Osteocyte (in vitro differentiated cells): Measurements from ENCODE around the gene SORL1. TPM values are rescaled to one million over a fixed set of nuclear protein-coding genes. Genes with fewer than 3 reads are reported as not detected.

Experiments
- DNase-seq: peaks from one replicate; pipeline ENCODE4 v3.0.0; 2021; ENCODE audit warnings: mixed read lengths; ENCODE audit not compliant: unreplicated experiment; ENCODE audit errors: extremely low spot score
- H3K27ac Mint-ChIP-seq: one replicate; pipeline ENCODE4 v1.8.0; 2021; ENCODE audit warnings: mild to moderate bottlenecking, mixed read lengths; ENCODE audit not compliant: unreplicated experiment
- H3K27me3 Mint-ChIP-seq: one replicate; pipeline ENCODE4 v1.8.0; 2021; ENCODE audit warnings: mixed read lengths; ENCODE audit not compliant: unreplicated experiment
- H3K36me3 Mint-ChIP-seq: one replicate; pipeline ENCODE4 v1.8.0; 2021; ENCODE audit warnings: mixed read lengths; ENCODE audit not compliant: unreplicated experiment
- H3K4me1 Mint-ChIP-seq: one replicate; pipeline ENCODE4 v1.8.0; 2021; ENCODE audit warnings: mixed read lengths; ENCODE audit not compliant: unreplicated experiment
- H3K4me3 Mint-ChIP-seq: one replicate; pipeline ENCODE4 v1.8.0; 2021; ENCODE audit warnings: mild to moderate bottlenecking, moderate library complexity, mixed read lengths; ENCODE audit not compliant: unreplicated experiment
- H3K9me3 Mint-ChIP-seq: one replicate; pipeline ENCODE4 v1.8.0; 2021; ENCODE audit warnings: mixed read lengths; ENCODE audit not compliant: unreplicated experiment
- total RNA-seq: library from RNA; stranded (reverse); gene quantifications from 2 replicates; pipeline ENCODE4 v1.2.1, GENCODE V29; 2021
- TF ChIP-seq, protein P1 (sequence below): fragments of 200-600 bp; sonication (generic); IDR thresholded peaks from 2 replicates; pipeline ENCODE4 v1.5.0; 2021; ENCODE audit warnings: antibody characterized with exemption, mild to moderate bottlenecking, moderate library complexity

SORL1 gene
- total RNA-seq, 1 donor from 2014 or later: 3.1 TPM

- Mint-ChIP-seq H3K9me3 (no peaks in the 10 kb centered on the region), H3K27ac (no peak overlapping the region), H3K36me3 (no peaks in the 10 kb centered on the region), H3K27me3 (peaks cover 41% of the 10 kb centered on the region), H3K4me3 (no peak overlapping the region), H3K4me1 (no peaks in the 10 kb centered on the region)
- TF ChIP-seq, protein P1, sequence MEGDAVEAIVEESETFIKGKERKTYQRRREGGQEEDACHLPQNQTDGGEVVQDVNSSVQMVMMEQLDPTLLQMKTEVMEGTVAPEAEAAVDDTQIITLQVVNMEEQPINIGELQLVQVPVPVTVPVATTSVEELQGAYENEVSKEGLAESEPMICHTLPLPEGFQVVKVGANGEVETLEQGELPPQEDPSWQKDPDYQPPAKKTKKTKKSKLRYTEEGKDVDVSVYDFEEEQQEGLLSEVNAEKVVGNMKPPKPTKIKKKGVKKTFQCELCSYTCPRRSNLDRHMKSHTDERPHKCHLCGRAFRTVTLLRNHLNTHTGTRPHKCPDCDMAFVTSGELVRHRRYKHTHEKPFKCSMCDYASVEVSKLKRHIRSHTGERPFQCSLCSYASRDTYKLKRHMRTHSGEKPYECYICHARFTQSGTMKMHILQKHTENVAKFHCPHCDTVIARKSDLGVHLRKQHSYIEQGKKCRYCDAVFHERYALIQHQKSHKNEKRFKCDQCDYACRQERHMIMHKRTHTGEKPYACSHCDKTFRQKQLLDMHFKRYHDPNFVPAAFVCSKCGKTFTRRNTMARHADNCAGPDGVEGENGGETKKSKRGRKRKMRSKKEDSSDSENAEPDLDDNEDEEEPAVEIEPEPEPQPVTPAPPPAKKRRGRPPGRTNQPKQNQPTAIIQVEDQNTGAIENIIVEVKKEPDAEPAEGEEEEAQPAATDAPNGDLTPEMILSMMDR: no peak
- DNase-seq: no peak
Observed at GRCh38 chr11:121444526-121444925, 7.6 kb upstream of the SORL1 start.

- DNase-seq: no peak
- no peaks in the 10 kb centered on the region for H3K4me1 Mint-ChIP-seq
- no peak overlapping the region for H3K4me3 Mint-ChIP-seq
- no peaks in the 10 kb centered on the region for H3K9me3 Mint-ChIP-seq
- TF ChIP-seq, protein P1: no peak
- H3K36me3 Mint-ChIP-seq: no peaks in the 10 kb centered on the region
- H3K27ac Mint-ChIP-seq: no peak overlapping the region
- H3K27me3 Mint-ChIP-seq: peaks cover 41% of the 10 kb centered on the region
Observed at GRCh38 chr11:121445071-121445768, 6.9 kb upstream of the SORL1 start.

DNA sequence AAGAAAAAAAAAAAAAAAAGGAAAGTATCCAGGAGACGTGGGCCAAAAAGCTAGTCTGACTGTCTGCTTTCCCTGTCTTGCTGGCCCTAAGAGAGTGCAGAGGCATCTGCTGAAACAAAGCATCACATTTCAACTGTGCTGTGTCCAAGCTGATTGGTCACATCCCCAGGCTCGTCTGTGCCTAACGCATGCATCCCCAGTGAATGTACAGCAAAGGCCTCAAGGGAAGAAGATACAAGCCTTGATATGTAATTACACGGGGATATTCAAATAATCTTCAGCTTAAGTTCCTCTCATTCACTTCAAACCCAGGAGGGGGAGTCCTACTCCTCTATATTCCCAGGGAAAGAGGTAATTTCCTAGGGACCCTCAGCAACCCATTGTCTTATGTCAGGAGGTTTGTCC, 5.4 kb upstream of the SORL1 start:
- TF ChIP-seq, protein P1: peak; percentile 42
- Mint-ChIP-seq H3K27me3 (peaks cover 55% of the 10 kb centered on the region), H3K9me3 (no peaks in the 10 kb centered on the region), H3K4me3 (no peak overlapping the region), H3K27ac (no peak overlapping the region), H3K36me3 (no peaks in the 10 kb centered on the region), H3K4me1 (peaks cover 2% of the 10 kb centered on the region)
- DNase-seq: no peak

GRCh38 chr11:121448011-121448410, 4.1 kb upstream of the SORL1 start:
- DNase-seq: no peak
- no peaks in the 10 kb centered on the region for H3K9me3 Mint-ChIP-seq
- no peaks in the 10 kb centered on the region for H3K36me3 Mint-ChIP-seq
- peaks cover 62% of the 10 kb centered on the region for H3K27me3 Mint-ChIP-seq
- TF ChIP-seq, protein P1: no peak
- no peak overlapping the region for H3K27ac Mint-ChIP-seq
- H3K4me3 Mint-ChIP-seq: no peak overlapping the region
- H3K4me1 Mint-ChIP-seq: peaks cover 7% of the 10 kb centered on the region

DNA sequence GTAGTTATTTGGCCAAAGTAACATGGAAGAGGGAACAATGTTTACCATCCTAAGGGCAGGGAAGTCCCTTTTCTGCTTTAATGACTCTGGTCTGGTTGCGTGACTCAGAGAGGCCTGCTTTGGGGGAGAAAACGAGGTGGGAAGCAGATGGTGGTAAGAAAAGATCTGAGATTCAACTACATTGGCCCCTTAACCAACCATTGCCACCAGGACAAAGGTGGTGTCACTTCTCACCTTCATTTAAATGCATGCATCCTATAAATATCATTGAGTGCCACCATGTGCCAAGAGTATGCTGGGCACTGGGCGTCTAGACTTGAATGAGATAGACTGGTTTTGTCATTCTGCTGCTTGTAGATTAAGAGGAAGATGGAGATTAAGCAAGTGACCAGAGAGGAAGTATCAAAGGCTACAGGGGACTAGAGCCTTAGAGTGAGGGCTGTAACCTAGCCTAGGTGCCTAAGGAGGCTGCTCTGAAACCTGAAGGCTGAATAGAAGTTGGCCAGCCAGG, 3.6 kb upstream of the SORL1 start:
- no peak for DNase-seq
- Mint-ChIP-seq H3K36me3 (no peaks in the 10 kb centered on the region), H3K27ac (no peak overlapping the region), H3K9me3 (no peaks in the 10 kb centered on the region), H3K27me3 (peaks cover 66% of the 10 kb centered on the region), H3K4me3 (no peak overlapping the region), H3K4me1 (peaks cover 7% of the 10 kb centered on the region)
- TF ChIP-seq, protein P1: no peak
